ENCODE data around the gene LTBP1.

The LTBP1 gene

DNA sequence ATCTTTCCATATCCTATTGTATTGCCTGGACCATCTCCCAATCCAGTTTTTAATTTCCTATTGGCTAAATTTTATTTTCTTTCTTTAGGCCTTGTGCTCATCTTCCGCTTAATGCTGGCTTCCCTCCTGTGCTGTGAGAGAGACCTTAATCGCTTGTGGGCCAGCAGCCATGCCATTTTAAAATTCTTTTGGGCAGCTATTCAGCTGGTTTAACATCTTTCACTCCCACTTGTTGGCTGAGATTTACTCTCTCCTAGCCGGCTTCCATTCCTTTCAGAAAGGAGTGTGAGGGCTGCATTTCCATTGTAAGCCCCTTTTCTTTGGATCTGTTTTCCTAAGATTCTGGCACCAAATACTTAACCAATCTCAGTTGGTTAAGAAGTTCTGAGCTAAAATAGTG lies 388.8 kb downstream of the LTBP1 start:
- peaks cover 23% of the 10 kb centered on the region for H3K36me3 ChIP-seq (ENCODE audit: control insufficient read depth, low read length)
- H3K27ac ChIP-seq (ENCODE audit: low read depth, low read length): peak overlapping the region; percentile 53
- H3K4me3 ChIP-seq (ENCODE audit: low read length): peak overlapping the region; percentile 33
- no peaks in the 10 kb centered on the region for H3K79me2 ChIP-seq (ENCODE audit: control insufficient read depth, low read length)
- H4K20me1 ChIP-seq (ENCODE audit: control insufficient read depth, insufficient read depth, low read depth, low read length): no peaks in the 10 kb centered on the region
- H3F3A ChIP-seq (ENCODE audit: control insufficient read depth, insufficient read depth): 0 out of 2 replicates have a peak, but pooled peaks cover under 1% of the 10 kb centered on the region
- H3K27me3 ChIP-seq (ENCODE audit: control insufficient read depth, low read length): no peaks in the 10 kb centered on the region
- peaks cover 20% of the 10 kb centered on the region for H3K4me1 ChIP-seq (ENCODE audit: control insufficient read depth, low read length)
- no peaks in the 10 kb centered on the region for H3K9me3 ChIP-seq (ENCODE audit: control insufficient read depth, insufficient read depth, low read length)
- no peaks in the 10 kb centered on the region for H3K9me2 ChIP-seq (replicated peaks; ENCODE audit: control insufficient read depth, low read length)
- TF ChIP-seq, protein P1, sequence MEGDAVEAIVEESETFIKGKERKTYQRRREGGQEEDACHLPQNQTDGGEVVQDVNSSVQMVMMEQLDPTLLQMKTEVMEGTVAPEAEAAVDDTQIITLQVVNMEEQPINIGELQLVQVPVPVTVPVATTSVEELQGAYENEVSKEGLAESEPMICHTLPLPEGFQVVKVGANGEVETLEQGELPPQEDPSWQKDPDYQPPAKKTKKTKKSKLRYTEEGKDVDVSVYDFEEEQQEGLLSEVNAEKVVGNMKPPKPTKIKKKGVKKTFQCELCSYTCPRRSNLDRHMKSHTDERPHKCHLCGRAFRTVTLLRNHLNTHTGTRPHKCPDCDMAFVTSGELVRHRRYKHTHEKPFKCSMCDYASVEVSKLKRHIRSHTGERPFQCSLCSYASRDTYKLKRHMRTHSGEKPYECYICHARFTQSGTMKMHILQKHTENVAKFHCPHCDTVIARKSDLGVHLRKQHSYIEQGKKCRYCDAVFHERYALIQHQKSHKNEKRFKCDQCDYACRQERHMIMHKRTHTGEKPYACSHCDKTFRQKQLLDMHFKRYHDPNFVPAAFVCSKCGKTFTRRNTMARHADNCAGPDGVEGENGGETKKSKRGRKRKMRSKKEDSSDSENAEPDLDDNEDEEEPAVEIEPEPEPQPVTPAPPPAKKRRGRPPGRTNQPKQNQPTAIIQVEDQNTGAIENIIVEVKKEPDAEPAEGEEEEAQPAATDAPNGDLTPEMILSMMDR (IDR thresholded peaks at IDR 0.05; ENCODE audit: low read depth, low read length, poor library complexity, severe bottlenecking): no peak
- no peak for TF ChIP-seq EZH2phosphoT487 (IDR thresholded peaks at IDR 0.05; ENCODE audit: borderline replicate concordance, low read length)
- peak overlapping the region; percentile 50 for H3K4me2 ChIP-seq (ENCODE audit: low read length)

DNA sequence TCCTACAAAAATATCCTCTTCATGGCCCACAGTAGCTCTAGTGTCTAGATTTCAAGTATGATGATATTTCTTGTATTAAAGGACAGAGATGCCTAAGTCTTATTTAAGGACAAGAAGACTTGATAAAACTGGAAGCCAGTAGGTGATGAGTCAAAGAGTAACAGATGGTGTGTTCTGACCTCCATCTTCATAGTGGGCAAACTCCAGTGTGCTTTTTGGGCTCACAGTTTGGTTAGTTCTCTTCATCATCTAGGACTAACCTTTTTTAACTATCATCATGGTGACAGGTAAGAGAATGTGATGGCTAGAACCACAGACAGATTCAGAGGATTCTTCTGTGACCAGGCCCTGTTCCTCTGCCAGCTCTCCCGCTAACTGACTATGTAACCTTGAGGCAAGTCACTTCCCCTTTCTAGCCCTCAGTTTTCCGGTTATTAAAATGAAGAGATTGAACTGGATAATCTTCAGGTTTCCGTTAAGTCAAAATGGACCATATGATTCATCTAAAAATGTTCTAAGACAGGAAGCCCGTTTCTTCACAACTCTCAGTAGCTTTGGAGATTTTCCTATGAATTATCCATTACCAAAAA lies 389.4 kb downstream of the LTBP1 start:
- Histone ChIP-seq H3K36me3 (ENCODE audit: control insufficient read depth, low read length) (peaks cover 23% of the 10 kb centered on the region), H3K27ac (ENCODE audit: low read depth, low read length) (peak overlapping the region; percentile 53), H3K27me3 (ENCODE audit: control insufficient read depth, low read length) (no peaks in the 10 kb centered on the region), H3F3A (ENCODE audit: control insufficient read depth, insufficient read depth) (no peaks in the 10 kb centered on the region), H3K9me3 (ENCODE audit: control insufficient read depth, insufficient read depth, low read length) (no peaks in the 10 kb centered on the region), H3K4me2 (ENCODE audit: low read length) (peak overlapping the region; percentile 50), H3K9me2 (replicated peaks; ENCODE audit: control insufficient read depth, low read length) (no peaks in the 10 kb centered on the region), H4K20me1 (ENCODE audit: control insufficient read depth, insufficient read depth, low read depth, low read length) (no peaks in the 10 kb centered on the region), H3K4me3 (ENCODE audit: low read length) (peak overlapping the region; percentile 33), H3K79me2 (ENCODE audit: control insufficient read depth, low read length) (no peaks in the 10 kb centered on the region), H3K4me1 (ENCODE audit: control insufficient read depth, low read length) (peaks cover 20% of the 10 kb centered on the region)
- TF ChIP-seq EZH2phosphoT487 (IDR thresholded peaks at IDR 0.05; ENCODE audit: borderline replicate concordance, low read length): no peak
- TF ChIP-seq, protein P1 (IDR thresholded peaks at IDR 0.05; ENCODE audit: low read depth, low read length, poor library complexity, severe bottlenecking): no peak

DNA sequence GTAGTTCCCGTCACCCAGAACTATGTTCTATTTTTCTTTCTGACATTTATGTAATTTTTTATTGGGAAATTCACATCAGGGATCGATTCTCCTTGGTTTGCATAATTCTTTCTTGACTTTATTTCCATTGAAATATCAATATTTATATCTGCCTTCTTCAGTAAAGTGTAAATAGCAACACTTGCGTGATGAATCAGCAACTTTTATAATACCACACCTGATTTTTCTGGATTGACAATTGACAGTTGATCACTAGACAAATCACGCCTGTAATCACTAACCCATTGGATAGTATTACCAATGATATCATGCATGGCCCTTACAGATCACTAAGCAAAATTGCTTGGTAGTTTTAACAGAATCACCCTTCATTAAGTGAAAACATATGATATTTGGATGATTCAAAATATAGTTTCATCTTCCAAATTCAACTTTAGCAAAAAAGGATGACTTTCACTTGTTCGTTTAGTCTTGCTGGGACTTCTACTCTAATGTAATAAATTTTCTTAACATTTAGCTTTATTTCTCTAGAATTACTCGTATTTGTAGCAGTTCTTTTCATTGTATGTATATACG lies 390.7 kb downstream of the LTBP1 start:
- no peaks in the 10 kb centered on the region for H3K27me3 ChIP-seq (ENCODE audit: control insufficient read depth, low read length)
- H3K36me3 ChIP-seq (ENCODE audit: control insufficient read depth, low read length): peaks cover 28% of the 10 kb centered on the region
- H3F3A ChIP-seq (ENCODE audit: control insufficient read depth, insufficient read depth): 0 out of 2 replicates have a peak, but pooled peaks cover 2% of the 10 kb centered on the region
- no peak overlapping the region for H3K4me3 ChIP-seq (ENCODE audit: low read length)
- TF ChIP-seq, protein P1 (IDR thresholded peaks at IDR 0.05; ENCODE audit: low read depth, low read length, poor library complexity, severe bottlenecking): no peak
- no peak for TF ChIP-seq EZH2phosphoT487 (IDR thresholded peaks at IDR 0.05; ENCODE audit: borderline replicate concordance, low read length)
- H3K9me2 ChIP-seq (replicated peaks; ENCODE audit: control insufficient read depth, low read length): no peaks in the 10 kb centered on the region
- no peaks in the 10 kb centered on the region for H3K79me2 ChIP-seq (ENCODE audit: control insufficient read depth, low read length)
- H4K20me1 ChIP-seq (ENCODE audit: control insufficient read depth, insufficient read depth, low read depth, low read length): no peaks in the 10 kb centered on the region
- peaks cover 20% of the 10 kb centered on the region for H3K4me1 ChIP-seq (ENCODE audit: control insufficient read depth, low read length)
- H3K4me2 ChIP-seq (ENCODE audit: low read length): no peak overlapping the region
- no peaks in the 10 kb centered on the region for H3K9me3 ChIP-seq (ENCODE audit: control insufficient read depth, insufficient read depth, low read length)
- H3K27ac ChIP-seq (ENCODE audit: low read depth, low read length): no peak overlapping the region

Measured in DOHH2 (cell line).